ENCODE measurements around the gene FMN2.

The FMN2 gene

GRCh38 chr1:240366636-240367035 is 275.0 kb downstream of the FMN2 start:
- Histone ChIP-seq H3K27ac (ENCODE audit: low read depth, low read length) (no peak overlapping the region), H3K4me1 (ENCODE audit: control insufficient read depth in 1 of 2, insufficient read depth in 2 of 2, low read length in 2 of 2) (no peaks in the 10 kb centered on the region), H2AFZ (ENCODE audit: insufficient read depth, low read length, poor library complexity) (no peak overlapping the region), H3K4ac (ENCODE audit: low read depth, low read length) (no peak overlapping the region), H3K9ac (ENCODE audit: low read length) (no peak overlapping the region), H2BK12ac (ENCODE audit: low read length) (no peak overlapping the region), H3K14ac (ENCODE audit: low read length) (no peak overlapping the region), H2BK120ac (ENCODE audit: insufficient read depth, low read length, poor library complexity) (no peak overlapping the region), H3K79me2 (ENCODE audit: control insufficient read depth, insufficient read depth, low read length, poor library complexity) (no peaks in the 10 kb centered on the region), H3K4me2 (ENCODE audit: low read length) (no peak overlapping the region), H4K8ac (ENCODE audit: low read depth, low read length) (no peak overlapping the region), H3K23ac (ENCODE audit: low read length) (no peak overlapping the region), H3K79me1 (ENCODE audit: low read length) (no peaks in the 10 kb centered on the region), H4K12ac (ENCODE audit: low read depth, low read length) (no peak overlapping the region), H3K18ac (ENCODE audit: low read length) (no peak overlapping the region), H3K36me3 (ENCODE audit: control insufficient read depth in 1 of 2, insufficient read depth in 2 of 2, low read length in 2 of 2) (no peaks in the 10 kb centered on the region), H2BK5ac (ENCODE audit: low read depth, low read length, poor library complexity) (no peak overlapping the region), H3K4me3 (ENCODE audit: low read depth, low read length) (no peak overlapping the region), H4K91ac (ENCODE audit: low read depth, low read length) (no peak overlapping the region), H2AK5ac (ENCODE audit: low read length) (no peak overlapping the region), H3K27me3 (ENCODE audit: insufficient read depth, low read length) (no peaks in the 10 kb centered on the region), H3K9me3 (ENCODE audit: insufficient read depth, low read depth, low read length) (no peaks in the 10 kb centered on the region)
- DNase-seq = no peak
- no CpG with 5 or more reads among the region's 9 CpGs for WGBS (ENCODE audit: extremely low coverage, insufficient coverage, insufficient read length)

- Histone ChIP-seq H3K4me3 (ENCODE audit: low read depth, low read length) (no peak overlapping the region), H4K8ac (ENCODE audit: low read depth, low read length) (no peak overlapping the region), H4K12ac (ENCODE audit: low read depth, low read length) (no peak overlapping the region), H3K9ac (ENCODE audit: low read length) (no peak overlapping the region), H2AFZ (ENCODE audit: insufficient read depth, low read length, poor library complexity) (no peak overlapping the region), H2BK5ac (ENCODE audit: low read depth, low read length, poor library complexity) (no peak overlapping the region), H3K79me1 (ENCODE audit: low read length) (peaks cover 1% of the 10 kb centered on the region), H3K9me3 (ENCODE audit: insufficient read depth, low read depth, low read length) (peaks cover 3% of the 10 kb centered on the region), H2BK120ac (ENCODE audit: insufficient read depth, low read length, poor library complexity) (peak overlapping the region; percentile 72), H3K4ac (ENCODE audit: low read depth, low read length) (no peak overlapping the region), H2AK5ac (ENCODE audit: low read length) (no peak overlapping the region), H3K79me2 (ENCODE audit: control insufficient read depth, insufficient read depth, low read length, poor library complexity) (no peaks in the 10 kb centered on the region), H4K91ac (ENCODE audit: low read depth, low read length) (no peak overlapping the region), H3K14ac (ENCODE audit: low read length) (no peak overlapping the region), H3K36me3 (ENCODE audit: control insufficient read depth in 1 of 2, insufficient read depth in 2 of 2, low read length in 2 of 2) (peaks cover 0 to 4% of the 10 kb centered on the region in 2 experiments), H3K18ac (ENCODE audit: low read length) (no peak overlapping the region), H3K23ac (ENCODE audit: low read length) (no peak overlapping the region), H3K27me3 (ENCODE audit: insufficient read depth, low read length) (no peaks in the 10 kb centered on the region), H2BK12ac (ENCODE audit: low read length) (no peak overlapping the region), H3K27ac (ENCODE audit: low read depth, low read length) (peak overlapping the region; percentile 46), H3K4me2 (ENCODE audit: low read length) (no peak overlapping the region), H3K4me1 (ENCODE audit: control insufficient read depth in 1 of 2, insufficient read depth in 2 of 2, low read length in 2 of 2) (no peaks in the 10 kb centered on the region)
- no CpG with 5 or more reads among the region's 5 CpGs for WGBS (ENCODE audit: extremely low coverage, insufficient coverage, insufficient read length)
- no peak for DNase-seq
Observed at GRCh38 chr1:240385551-240385950, 293.9 kb downstream of the FMN2 start.

- no CpG with 5 or more reads among the region's 7 CpGs for WGBS (ENCODE audit: extremely low coverage, insufficient coverage, insufficient read length)
- no peaks in the 10 kb centered on the region for H3K4me1 ChIP-seq (ENCODE audit: control insufficient read depth in 1 of 2, insufficient read depth in 2 of 2, low read length in 2 of 2)
- peaks cover 1% of the 10 kb centered on the region for H3K79me1 ChIP-seq (ENCODE audit: low read length)
- H4K12ac ChIP-seq (ENCODE audit: low read depth, low read length) = no peak overlapping the region
- no peak overlapping the region for H3K9ac ChIP-seq (ENCODE audit: low read length)
- H3K18ac ChIP-seq (ENCODE audit: low read length) = no peak overlapping the region
- H3K4ac ChIP-seq (ENCODE audit: low read depth, low read length) = no peak overlapping the region
- H2AFZ ChIP-seq (ENCODE audit: insufficient read depth, low read length, poor library complexity) = no peak overlapping the region
- H3K27me3 ChIP-seq (ENCODE audit: insufficient read depth, low read length) = no peaks in the 10 kb centered on the region
- H3K4me3 ChIP-seq (ENCODE audit: low read depth, low read length) = no peak overlapping the region
- H3K4me2 ChIP-seq (ENCODE audit: low read length) = no peak overlapping the region
- peaks cover 0 to 3% of the 10 kb centered on the region in 2 experiments for H3K36me3 ChIP-seq (ENCODE audit: control insufficient read depth in 1 of 2, insufficient read depth in 2 of 2, low read length in 2 of 2)
- no peak overlapping the region for H3K14ac ChIP-seq (ENCODE audit: low read length)
- H3K9me3 ChIP-seq (ENCODE audit: insufficient read depth, low read depth, low read length) = peaks cover 3% of the 10 kb centered on the region
- H2BK12ac ChIP-seq (ENCODE audit: low read length) = no peak overlapping the region
- H4K91ac ChIP-seq (ENCODE audit: low read depth, low read length) = no peak overlapping the region
- peak; percentile 91 to 93 for DNase-seq
- H2BK5ac ChIP-seq (ENCODE audit: low read depth, low read length, poor library complexity) = no peak overlapping the region
- no peak overlapping the region for H3K23ac ChIP-seq (ENCODE audit: low read length)
- peak overlapping the region; percentile 64 for H3K27ac ChIP-seq (ENCODE audit: low read depth, low read length)
- no peaks in the 10 kb centered on the region for H3K79me2 ChIP-seq (ENCODE audit: control insufficient read depth, insufficient read depth, low read length, poor library complexity)
- no peak overlapping the region for H4K8ac ChIP-seq (ENCODE audit: low read depth, low read length)
- H2AK5ac ChIP-seq (ENCODE audit: low read length) = no peak overlapping the region
- H2BK120ac ChIP-seq (ENCODE audit: insufficient read depth, low read length, poor library complexity) = peak overlapping the region; percentile 73
Observed at GRCh38 chr1:240385985-240386978, 294.6 kb downstream of the FMN2 start.

- no peaks in the 10 kb centered on the region for H3K27me3 ChIP-seq (ENCODE audit: insufficient read depth, low read length)
- no peaks in the 10 kb centered on the region for H3K9me3 ChIP-seq (ENCODE audit: insufficient read depth, low read depth, low read length)
- H2AK5ac ChIP-seq (ENCODE audit: low read length) = no peak overlapping the region
- no peak overlapping the region for H2BK5ac ChIP-seq (ENCODE audit: low read depth, low read length, poor library complexity)
- H3K14ac ChIP-seq (ENCODE audit: low read length) = no peak overlapping the region
- H3K18ac ChIP-seq (ENCODE audit: low read length) = no peak overlapping the region
- peak overlapping the region; percentile 64 for H3K27ac ChIP-seq (ENCODE audit: low read depth, low read length)
- H3K9ac ChIP-seq (ENCODE audit: low read length) = no peak overlapping the region
- no CpG with 5 or more reads among the region's 2 CpGs for WGBS (ENCODE audit: extremely low coverage, insufficient coverage, insufficient read length)
- no peak overlapping the region for H4K91ac ChIP-seq (ENCODE audit: low read depth, low read length)
- H3K4me1 ChIP-seq (ENCODE audit: control insufficient read depth in 1 of 2, insufficient read depth in 2 of 2, low read length in 2 of 2) = no peaks in the 10 kb centered on the region
- no peaks in the 10 kb centered on the region for H3K79me2 ChIP-seq (ENCODE audit: control insufficient read depth, insufficient read depth, low read length, poor library complexity)
- H2BK120ac ChIP-seq (ENCODE audit: insufficient read depth, low read length, poor library complexity) = peak overlapping the region; percentile 73
- H3K36me3 ChIP-seq (ENCODE audit: control insufficient read depth in 1 of 2, insufficient read depth in 2 of 2, low read length in 2 of 2) = no peaks in the 10 kb centered on the region
- peaks cover 1% of the 10 kb centered on the region for H3K79me1 ChIP-seq (ENCODE audit: low read length)
- H3K4ac ChIP-seq (ENCODE audit: low read depth, low read length) = no peak overlapping the region
- no peak overlapping the region for H3K4me3 ChIP-seq (ENCODE audit: low read depth, low read length)
- H3K23ac ChIP-seq (ENCODE audit: low read length) = no peak overlapping the region
- H2AFZ ChIP-seq (ENCODE audit: insufficient read depth, low read length, poor library complexity) = no peak overlapping the region
- no peak overlapping the region for H3K4me2 ChIP-seq (ENCODE audit: low read length)
- H4K8ac ChIP-seq (ENCODE audit: low read depth, low read length) = no peak overlapping the region
- DNase-seq = no peak
- H4K12ac ChIP-seq (ENCODE audit: low read depth, low read length) = no peak overlapping the region
- H2BK12ac ChIP-seq (ENCODE audit: low read length) = no peak overlapping the region
Observed at GRCh38 chr1:240387051-240387450, 295.4 kb downstream of the FMN2 start.

Data from trophoblast cell (in vitro differentiated cells and primary cell).